Vagina (tissue), 2 donors: Measurements from ENCODE around the gene TMEM37. TPM values are rescaled to one million over a fixed set of nuclear protein-coding genes. Genes with fewer than 3 reads are reported as not detected.

ENCODE experiments used
- DNase-seq, 2 donors: peaks; one replicate each; pipeline ENCODE4 v3.0.0-alpha.2; 2017; ENCODE audit errors: extremely low spot score in 2 of 2
- H3K27ac ChIP-seq: fragments of 200-600 bp; sonication (generic); one replicate; pipeline ENCODE4 v1.5.1; 2019
- H3K27me3 ChIP-seq: fragments of 200-600 bp; sonication (generic); one replicate; pipeline ENCODE4 v1.5.1; 2019
- H3K36me3 ChIP-seq, 2 donors: fragments of 200-600 bp; sonication (generic); one replicate each; pipeline ENCODE4 v1.5.1; 2017 to 2019
- H3K4me1 ChIP-seq: fragments of 200-600 bp; sonication (generic); one replicate; pipeline ENCODE4 v1.5.1; 2019
- H3K4me3 ChIP-seq, 2 donors: fragments of 200-600 bp; sonication (generic); 1 replicate in 1 of 2; 2 replicates in 1 of 2; pipeline ENCODE4 v1.5.1; 2016 to 2019
- H3K9me3 ChIP-seq: fragments of 200-600 bp; sonication (generic); one replicate; pipeline ENCODE4 v1.5.1; 2019
- POLR2A ChIP-seq, 2 donors: fragments of 450-650 bp; IDR thresholded peaks; one replicate each; pipeline ENCODE4 v1.6.1; 2017; ENCODE audit warnings: antibody characterized with exemption in 2 of 2, mild to moderate bottlenecking in 2 of 2, moderate library complexity in 2 of 2
- POLR2AphosphoS5 ChIP-seq, 2 donors: sonication (generic); formaldehyde crosslinking; IDR thresholded peaks; one replicate each; pipeline ENCODE4 v1.9.0; 2017; ENCODE audit warnings: antibody characterized with exemption in 2 of 2, mild to moderate bottlenecking in 2 of 2, low read depth in 1 of 2; ENCODE audit not compliant: insufficient read depth in 1 of 2
- intact Hi-C: fragments of 100-400 bp; cut with DNase I; formaldehyde crosslinking; loops from one replicate; pipeline ENCODE4 v1.15.1; 2023
- total RNA-seq: library from RNA; depleted of rRNA; stranded (reverse); fragments of >200 nt; gene quantifications from one replicate; pipeline ENCODE4 v1.2.3, GENCODE V29; 2016
- TF ChIP-seq, protein P1 (sequence below), 3 experiments: fragments of 450-650 bp in 2 of 3; fragments of 200-600 bp in 1 of 3; sonication (generic) in 1 of 3; IDR thresholded peaks; one replicate each; pipeline ENCODE4 v1.5.1; 2017 to 2019; ENCODE audit warnings: antibody characterized with exemption in 3 of 3, mild to moderate bottlenecking in 2 of 3, moderate library complexity in 2 of 3

Gene TMEM37
- total RNA-seq, 1 donor from 2014 or later, result 3.2 TPM

DNA sequence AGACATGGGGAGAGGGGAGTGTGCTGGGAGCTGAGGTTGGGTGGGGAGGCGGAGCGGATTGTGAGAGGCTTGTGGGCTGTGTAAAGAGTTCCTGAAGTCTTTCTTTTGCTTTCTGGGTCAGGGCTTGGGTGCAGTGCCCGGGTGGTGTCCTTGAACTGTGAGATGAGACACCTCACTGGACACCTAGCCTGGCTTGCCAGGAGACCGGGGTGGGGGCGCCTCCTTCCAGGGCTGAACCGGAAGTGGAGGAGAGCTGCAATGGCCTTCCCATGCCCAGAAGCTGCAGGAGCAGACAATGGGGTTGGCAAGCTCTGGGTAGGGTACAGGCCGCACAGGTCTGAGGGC lies 4.3 kb downstream of the TMEM37 start:
- no peak overlapping the region for H3K4me3 ChIP-seq
- no peaks in the 10 kb centered on the region for H3K36me3 ChIP-seq
- H3K9me3 ChIP-seq, result no peaks in the 10 kb centered on the region
- no peaks in the 10 kb centered on the region for H3K27me3 ChIP-seq
- intact Hi-C loops, result no loop called here
- DNase-seq, result no peak
- peaks cover 23% of the 10 kb centered on the region for H3K4me1 ChIP-seq
- TF ChIP-seq POLR2A (IDR thresholded peaks at IDR 0.05) (no peak), POLR2AphosphoS5 (IDR thresholded peaks at IDR 0.05; ENCODE audit: insufficient read depth in 1 of 2, low read depth in 1 of 2) (no peak)
- TF ChIP-seq, protein P1, sequence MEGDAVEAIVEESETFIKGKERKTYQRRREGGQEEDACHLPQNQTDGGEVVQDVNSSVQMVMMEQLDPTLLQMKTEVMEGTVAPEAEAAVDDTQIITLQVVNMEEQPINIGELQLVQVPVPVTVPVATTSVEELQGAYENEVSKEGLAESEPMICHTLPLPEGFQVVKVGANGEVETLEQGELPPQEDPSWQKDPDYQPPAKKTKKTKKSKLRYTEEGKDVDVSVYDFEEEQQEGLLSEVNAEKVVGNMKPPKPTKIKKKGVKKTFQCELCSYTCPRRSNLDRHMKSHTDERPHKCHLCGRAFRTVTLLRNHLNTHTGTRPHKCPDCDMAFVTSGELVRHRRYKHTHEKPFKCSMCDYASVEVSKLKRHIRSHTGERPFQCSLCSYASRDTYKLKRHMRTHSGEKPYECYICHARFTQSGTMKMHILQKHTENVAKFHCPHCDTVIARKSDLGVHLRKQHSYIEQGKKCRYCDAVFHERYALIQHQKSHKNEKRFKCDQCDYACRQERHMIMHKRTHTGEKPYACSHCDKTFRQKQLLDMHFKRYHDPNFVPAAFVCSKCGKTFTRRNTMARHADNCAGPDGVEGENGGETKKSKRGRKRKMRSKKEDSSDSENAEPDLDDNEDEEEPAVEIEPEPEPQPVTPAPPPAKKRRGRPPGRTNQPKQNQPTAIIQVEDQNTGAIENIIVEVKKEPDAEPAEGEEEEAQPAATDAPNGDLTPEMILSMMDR (IDR thresholded peaks at IDR 0.05), result no peak
- H3K27ac ChIP-seq, result no peak overlapping the region

DNA sequence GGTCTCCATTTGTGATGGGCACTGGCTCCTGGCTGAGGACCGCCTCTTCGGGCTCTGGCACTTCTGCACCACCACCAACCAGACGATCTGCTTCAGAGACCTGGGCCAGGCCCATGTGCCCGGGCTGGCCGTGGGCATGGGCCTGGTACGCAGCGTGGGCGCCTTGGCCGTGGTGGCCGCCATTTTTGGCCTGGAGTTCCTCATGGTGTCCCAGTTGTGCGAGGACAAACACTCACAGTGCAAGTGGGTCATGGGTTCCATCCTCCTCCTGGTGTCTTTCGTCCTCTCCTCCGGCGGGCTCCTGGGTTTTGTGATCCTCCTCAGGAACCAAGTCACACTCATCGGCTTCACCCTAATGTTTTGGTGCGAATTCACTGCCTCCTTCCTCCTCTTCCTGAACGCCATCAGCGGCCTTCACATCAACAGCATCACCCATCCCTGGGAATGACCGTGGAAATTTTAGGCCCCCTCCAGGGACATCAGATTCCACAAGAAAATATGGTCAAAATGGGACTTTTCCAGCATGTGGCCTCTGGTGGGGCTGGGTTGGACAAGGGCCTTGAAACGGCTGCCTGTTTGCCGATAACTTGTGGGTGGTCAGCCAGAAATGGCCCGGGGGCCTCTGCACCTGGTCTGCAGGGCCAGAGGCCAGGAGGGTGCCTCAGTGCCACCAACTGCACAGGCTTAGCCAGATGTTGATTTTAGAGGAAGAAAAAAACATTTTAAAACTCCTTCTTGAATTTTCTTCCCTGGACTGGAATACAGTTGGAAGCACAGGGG lies 5.5 kb downstream of the TMEM37 start:
- intact Hi-C loops, result no loop called here
- Histone ChIP-seq H3K27me3 (no peaks in the 10 kb centered on the region), H3K36me3 (no peaks in the 10 kb centered on the region), H3K4me3 (no peak overlapping the region), H3K9me3 (no peaks in the 10 kb centered on the region), H3K4me1 (peaks cover 19% of the 10 kb centered on the region), H3K27ac (no peak overlapping the region)
- TF ChIP-seq, protein P1 (IDR thresholded peaks at IDR 0.05), result no peak
- TF ChIP-seq POLR2A (IDR thresholded peaks at IDR 0.05) (no peak), POLR2AphosphoS5 (IDR thresholded peaks at IDR 0.05; ENCODE audit: insufficient read depth in 1 of 2, low read depth in 1 of 2) (no peak)
- no peak for DNase-seq

DNA sequence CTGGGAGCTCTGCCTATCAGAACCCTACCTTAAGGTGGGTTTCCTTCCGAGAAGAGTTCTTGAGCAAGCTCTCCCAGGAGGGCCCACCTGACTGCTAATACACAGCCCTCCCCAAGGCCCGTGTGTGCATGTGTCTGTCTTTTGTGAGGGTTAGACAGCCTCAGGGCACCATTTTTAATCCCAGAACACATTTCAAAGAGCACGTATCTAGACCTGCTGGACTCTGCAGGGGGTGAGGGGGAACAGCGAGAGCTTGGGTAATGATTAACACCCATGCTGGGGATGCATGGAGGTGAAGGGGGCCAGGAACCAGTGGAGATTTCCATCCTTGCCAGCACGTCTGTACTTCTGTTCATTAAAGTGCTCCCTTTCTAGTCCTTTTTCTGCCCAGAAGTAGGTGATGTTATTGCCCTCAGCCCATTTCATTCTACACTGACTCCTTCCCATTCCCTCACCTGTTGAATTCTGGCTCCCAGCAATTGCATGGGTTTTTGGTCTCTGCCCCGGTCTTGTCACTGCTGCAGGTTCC lies 6.5 kb downstream of the TMEM37 start:
- intact Hi-C loops, result no loop called here
- H3K27ac ChIP-seq, result no peak overlapping the region
- H3K27me3 ChIP-seq, result no peaks in the 10 kb centered on the region
- no peak for DNase-seq
- no peak overlapping the region for H3K4me3 ChIP-seq
- H3K4me1 ChIP-seq, result peaks cover 9% of the 10 kb centered on the region
- no peaks in the 10 kb centered on the region for H3K36me3 ChIP-seq
- TF ChIP-seq POLR2AphosphoS5 (IDR thresholded peaks at IDR 0.05; ENCODE audit: insufficient read depth in 1 of 2, low read depth in 1 of 2), result no peak
- TF ChIP-seq, protein P1 (IDR thresholded peaks at IDR 0.05), result no peak
- TF ChIP-seq POLR2A (IDR thresholded peaks at IDR 0.05), result no peak
- H3K9me3 ChIP-seq, result no peaks in the 10 kb centered on the region

DNA sequence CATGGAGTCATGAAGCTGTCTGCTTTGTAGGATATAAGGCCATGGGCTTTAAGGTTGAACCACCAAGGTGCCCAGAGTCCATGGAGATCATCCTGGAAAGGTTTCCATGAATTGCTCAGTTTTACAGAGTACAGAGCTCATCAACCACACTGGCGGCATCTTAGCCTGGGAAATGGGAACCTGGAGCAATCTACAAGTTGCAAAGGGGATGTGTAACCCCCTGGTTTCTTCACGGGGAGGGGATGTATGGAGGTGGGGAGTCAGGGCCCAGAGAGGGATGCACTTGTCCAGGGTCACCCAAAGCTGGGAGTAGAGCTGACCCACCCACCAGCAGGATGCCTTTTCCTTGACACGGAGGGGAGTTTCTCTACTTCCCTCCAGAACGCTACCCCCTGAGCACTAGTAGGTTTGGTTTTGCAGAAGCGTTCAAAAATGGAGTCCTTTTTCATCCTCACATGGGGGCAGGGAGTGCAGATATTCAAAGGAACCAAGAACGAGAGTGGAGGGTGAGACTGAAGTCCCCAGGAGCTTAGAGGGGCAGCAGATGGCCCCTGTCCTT lies 7.2 kb downstream of the TMEM37 start:
- DNase-seq, result no peak
- no peak for TF ChIP-seq POLR2AphosphoS5 (IDR thresholded peaks at IDR 0.05; ENCODE audit: insufficient read depth in 1 of 2, low read depth in 1 of 2)
- no peak for TF ChIP-seq POLR2A (IDR thresholded peaks at IDR 0.05)
- TF ChIP-seq, protein P1 (IDR thresholded peaks at IDR 0.05), result no peak
- no peak overlapping the region for H3K4me3 ChIP-seq
- H3K27ac ChIP-seq, result no peak overlapping the region
- H3K9me3 ChIP-seq, result no peaks in the 10 kb centered on the region
- peaks cover 5% of the 10 kb centered on the region for H3K4me1 ChIP-seq
- intact Hi-C loops, result no loop called here
- no peaks in the 10 kb centered on the region for H3K27me3 ChIP-seq
- H3K36me3 ChIP-seq, result no peaks in the 10 kb centered on the region
